ENCODE data around the gene ORAI3.

The ORAI3 gene

GRCh38 chr16:31001507-31002249 is 52.8 kb downstream of the ORAI3 start:
- no peak for DNase-seq (ENCODE audit: low read depth)
- H3K4me3 ChIP-seq (ENCODE audit: control insufficient read depth, low read depth, low read length) = no peak overlapping the region
- TF ChIP-seq CTCF (conservative IDR thresholded peaks at IDR 0.05; ENCODE audit: control insufficient read depth, insufficient read depth, low read depth, low read length) = no peak

- DNase-seq (ENCODE audit: low read depth) = no peak
- TF ChIP-seq CTCF (conservative IDR thresholded peaks at IDR 0.05; ENCODE audit: control insufficient read depth, insufficient read depth, low read depth, low read length) = no peak
- no peak overlapping the region for H3K4me3 ChIP-seq (ENCODE audit: control insufficient read depth, low read depth, low read length)
Observed at GRCh38 chr16:31002250-31002700, 53.4 kb downstream of the ORAI3 start.

GRCh38 chr16:31002862-31003341 is 54.0 kb downstream of the ORAI3 start:
- no peak for TF ChIP-seq CTCF (conservative IDR thresholded peaks at IDR 0.05; ENCODE audit: control insufficient read depth, insufficient read depth, low read depth, low read length)
- no peak overlapping the region for H3K4me3 ChIP-seq (ENCODE audit: control insufficient read depth, low read depth, low read length)
- DNase-seq (ENCODE audit: low read depth) = no peak

GRCh38 chr16:31003744-31004143 is 54.9 kb downstream of the ORAI3 start:
- H3K4me3 ChIP-seq (ENCODE audit: control insufficient read depth, low read depth, low read length) = no peak overlapping the region
- DNase-seq (ENCODE audit: low read depth) = no peak
- TF ChIP-seq CTCF (conservative IDR thresholded peaks at IDR 0.05; ENCODE audit: control insufficient read depth, insufficient read depth, low read depth, low read length) = no peak

All from fibroblast of mammary gland (primary cell).